GM23338 (cell line): ENCODE data around the gene SOD2. TPM values are rescaled to one million over a fixed set of nuclear protein-coding genes. Genes with fewer than 3 reads are reported as not detected.
A peak's percentile ranks its signal among the peaks of the same experiment; 100 is the strongest.

Source experiments
- ATAC-seq: fragments of 200-7000 bp; cut with Tn5 transposase; 3 replicates; pipeline ENCODE4 v1.9.1; 2020
- DNase-seq: peaks from one replicate; pipeline ENCODE4 v3.0.0-alpha.2; 2015; ENCODE audit warnings: low spot score
- H2AFZ ChIP-seq: fragments of 200-600 bp; sonication (generic); 2 replicates; pipeline ENCODE4 v1.8.0; 2016; ENCODE audit warnings: antibody characterized with exemption, mild to moderate bottlenecking, moderate library complexity
- H3F3A ChIP-seq: fragments of 200-600 bp; sonication (generic); replicated peaks from 2 replicates; pipeline ENCODE4 v1.8.0; 2017; ENCODE audit warnings: antibody characterized with exemption, mixed run types, low read depth
- H3K27ac ChIP-seq: fragments of 200-600 bp; sonication (generic); 2 replicates; pipeline ENCODE4 v1.6.1; 2016; ENCODE audit warnings: low read depth
- H3K27me3 ChIP-seq: fragments of 200-600 bp; sonication (generic); 2 replicates; pipeline ENCODE4 v1.8.0; 2016; ENCODE audit warnings: mild to moderate bottlenecking, mixed run types, moderate library complexity; ENCODE audit not compliant: insufficient read depth
- H3K36me3 ChIP-seq: fragments of 200-600 bp; sonication (generic); 2 replicates; pipeline ENCODE4 v1.8.0; 2016; ENCODE audit warnings: mild to moderate bottlenecking; ENCODE audit not compliant: insufficient read depth
- H3K4me1 ChIP-seq: fragments of 200-600 bp; sonication (generic); 2 replicates; pipeline ENCODE4 v1.8.0; 2016; ENCODE audit warnings: mild to moderate bottlenecking, moderate library complexity; ENCODE audit not compliant: insufficient read depth
- H3K4me2 ChIP-seq: fragments of 200-600 bp; sonication (generic); 2 replicates; pipeline ENCODE4 v1.7.1; 2017; ENCODE audit warnings: mixed run types
- H3K4me3 ChIP-seq: fragments of 200-600 bp; sonication (generic); 2 replicates; pipeline ENCODE4 v1.6.1; 2016; ENCODE audit warnings: mixed run types
- H3K79me2 ChIP-seq: fragments of 200-600 bp; sonication (generic); replicated peaks from 2 replicates; pipeline ENCODE4 v1.8.0; 2017; ENCODE audit warnings: mild to moderate bottlenecking; ENCODE audit not compliant: insufficient read depth
- H3K9me2 ChIP-seq: fragments of 200-600 bp; sonication (generic); 2 replicates; pipeline ENCODE4 v1.8.0; 2017; ENCODE audit not compliant: insufficient read depth
- H4K20me1 ChIP-seq: fragments of 200-600 bp; sonication (generic); replicated peaks from 2 replicates; pipeline ENCODE4 v1.8.0; 2017; ENCODE audit warnings: mild to moderate bottlenecking; ENCODE audit not compliant: insufficient read depth
- H3K27ac Mint-ChIP-seq: 2 replicates; pipeline ENCODE4 v1.8.0; 2020; ENCODE audit warnings: inconsistent platforms, mild to moderate bottlenecking, moderate library complexity, mixed read lengths
- H3K27me3 Mint-ChIP-seq: 3 replicates; pipeline ENCODE4 v1.8.0; 2022; ENCODE audit warnings: low read depth, mild to moderate bottlenecking, moderate library complexity, mixed read lengths, inconsistent platforms; ENCODE audit not compliant: insufficient read depth, poor library complexity
- H3K36me3 Mint-ChIP-seq: 3 replicates; pipeline ENCODE4 v1.8.0; 2021; ENCODE audit warnings: low read depth, mild to moderate bottlenecking, inconsistent platforms, moderate library complexity, mixed read lengths
- H3K4me1 Mint-ChIP-seq: 3 replicates; pipeline ENCODE4 v1.8.0; 2020; ENCODE audit warnings: mild to moderate bottlenecking, inconsistent platforms, mixed read lengths
- H3K4me3 Mint-ChIP-seq: 3 replicates; pipeline ENCODE4 v1.8.0; 2021; ENCODE audit warnings: moderate library complexity, mild to moderate bottlenecking, inconsistent platforms, mixed read lengths
- H3K9me3 Mint-ChIP-seq: 3 replicates; pipeline ENCODE4 v1.8.0; 2020; ENCODE audit warnings: moderate library complexity, mild to moderate bottlenecking, inconsistent platforms, mixed read lengths
- CREB1 ChIP-seq: fragments of 250-450 bp; sonication (Bioruptor Pico); IDR thresholded peaks from 2 replicates; pipeline ENCODE4 v1.5.0; 2020; ENCODE audit warnings: low read depth, mild to moderate bottlenecking, moderate library complexity
- EZH2 ChIP-seq: fragments of 200-600 bp; sonication (generic); IDR thresholded peaks from one replicate; pipeline ENCODE4 v1.8.0; 2017; ENCODE audit warnings: antibody characterized with exemption, mild to moderate bottlenecking, low read depth; ENCODE audit not compliant: unreplicated experiment
- EZH2phosphoT487 ChIP-seq: fragments of 200-600 bp; sonication (generic); IDR thresholded peaks from one replicate; pipeline ENCODE4 v1.8.1; 2018; ENCODE audit warnings: antibody characterized with exemption; ENCODE audit not compliant: unreplicated experiment
- JUNB ChIP-seq: IDR thresholded peaks from one replicate; pipeline ENCODE4 v1.6.1; 2016; ENCODE audit warnings: antibody characterized with exemption; ENCODE audit not compliant: unreplicated experiment
- NANOG ChIP-seq: IDR thresholded peaks from 2 replicates; pipeline ENCODE4 v1.6.1; 2016; ENCODE audit warnings: antibody characterized with exemption, borderline replicate concordance
- POLR2AphosphoS5 ChIP-seq: IDR thresholded peaks from 2 replicates; pipeline ENCODE4 v1.6.1; 2016; ENCODE audit warnings: antibody characterized with exemption, low read depth
- STAT1 ChIP-seq: IDR thresholded peaks from one replicate; pipeline ENCODE4 v1.6.1; 2016; ENCODE audit warnings: antibody characterized with exemption; ENCODE audit not compliant: unreplicated experiment
- ZNF114 ChIP-seq: fragments of 250-450 bp; sonication (Bioruptor Pico); IDR thresholded peaks from 2 replicates; pipeline ENCODE4 v1.5.0; 2020; ENCODE audit warnings: mild to moderate bottlenecking, moderate library complexity
- ZNF331 ChIP-seq: fragments of 250-450 bp; sonication (Bioruptor Pico); IDR thresholded peaks from 2 replicates; pipeline ENCODE4 v1.5.0; 2020; ENCODE audit warnings: low read depth, mild to moderate bottlenecking, moderate library complexity
- polyA plus RNA-seq: library from polyadenylated mRNA; unstranded; fragments of >200 nt; fragmentation: Nextera tagmentation; extraction: Ambion mirVana; gene quantifications from 2 replicates; pipeline ENCODE4 v1.2.1, GENCODE V29; 2016
- total RNA-seq: library from RNA; depleted of rRNA; stranded (reverse); fragments of >200 nt; shearing (Covaris generic); gene quantifications from 2 replicates; pipeline ENCODE4 v1.2.3, GENCODE V29; 2014
- TF ChIP-seq, protein P1 (sequence below): IDR thresholded peaks from 2 replicates; pipeline ENCODE4 v1.6.1; 2016; ENCODE audit warnings: antibody characterized with exemption
- TF ChIP-seq, protein P2 (sequence below), 2 experiments: fragments of 200-600 bp in 1 of 2; sonication (generic) in 1 of 2; conservative IDR thresholded peaks; 2 replicates each; pipeline versions ENCODE4 v1.5.1 to v1.6.1; 2016 to 2017; ENCODE audit warnings: antibody characterized with exemption in 2 of 2, low read depth in 2 of 2, mild to moderate bottlenecking in 2 of 2, moderate library complexity in 1 of 2
- TF ChIP-seq, protein P3 (sequence below): fragments of 250-450 bp; sonication (Bioruptor Pico); IDR thresholded peaks from 2 replicates; pipeline ENCODE4 v1.5.0; 2020; ENCODE audit warnings: mild to moderate bottlenecking, moderate library complexity
- TF ChIP-seq, protein P4 (sequence below): IDR thresholded peaks from one replicate; pipeline ENCODE4 v1.6.1; 2018; ENCODE audit warnings: antibody characterized with exemption; ENCODE audit not compliant: unreplicated experiment

Gene SOD2
- total and polyA plus RNA-seq, 2 experiments from 2014 or later, result 44.1 to 73.0 TPM

DNA sequence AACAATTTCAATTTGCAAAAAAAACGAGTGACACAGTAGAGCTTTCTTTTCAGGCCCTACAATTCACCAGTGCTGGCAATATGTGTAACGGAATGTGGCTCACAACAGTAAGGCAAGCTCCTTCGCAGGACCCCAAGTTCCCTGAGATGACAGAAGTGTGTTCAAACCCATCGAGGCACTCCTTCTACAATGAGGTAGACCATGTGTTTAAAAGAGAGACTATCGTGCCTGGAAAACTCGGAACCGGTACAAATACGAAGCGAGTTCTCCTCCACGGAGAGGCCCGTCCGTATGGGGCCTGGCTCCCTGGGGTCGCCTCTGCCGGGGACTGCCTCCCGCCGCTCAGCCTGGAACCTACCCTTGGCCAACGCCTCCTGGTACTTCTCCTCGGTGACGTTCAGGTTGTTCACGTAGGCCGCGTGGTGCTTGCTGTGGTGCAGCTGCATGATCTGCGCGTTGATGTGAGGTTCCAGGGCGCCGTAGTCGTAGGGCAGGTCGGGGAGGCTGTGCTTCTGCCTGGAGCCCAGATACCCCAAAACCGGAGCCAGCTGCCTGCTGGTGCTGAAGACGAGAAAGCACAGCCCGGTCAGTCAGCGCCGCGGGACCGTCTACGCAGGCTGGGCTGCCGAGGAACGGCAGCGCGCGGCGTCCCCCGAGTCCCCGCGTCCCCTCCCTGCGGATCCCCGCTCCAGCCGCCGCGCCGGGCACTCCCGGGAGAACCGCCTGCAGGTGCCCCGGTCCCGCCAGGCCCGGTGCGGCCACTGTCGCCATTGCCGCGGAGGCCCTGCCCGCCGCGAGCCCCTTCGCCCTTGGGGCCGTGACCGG is 526 bp downstream of the SOD2 start:
- Histone ChIP-seq H2AFZ (peak overlapping the region; percentile 84), H3K4me3 (peak overlapping the region; percentile 95), H3K36me3 (peaks cover 10% of the 10 kb centered on the region; the same call in 1 of the 2 replicates), H3K4me1 (peaks cover 18% of the 10 kb centered on the region), H3K79me2 (peaks cover 51% of the 10 kb centered on the region), H3K27me3 (no peaks in the 10 kb centered on the region), H3K4me2 (peak overlapping the region; percentile 96), H3K9me2 (no peaks in the 10 kb centered on the region), H3F3A (0 out of 2 replicates have a peak, but pooled peaks cover 8% of the 10 kb centered on the region), H4K20me1 (peaks cover 11% of the 10 kb centered on the region; the same call in 1 of the 2 replicates), H3K27ac (0 out of 2 replicates have a peak overlapping the region, but pooled peaks have one; percentile 50)
- Mint-ChIP-seq H3K27ac (peak overlapping the region; percentile 90), H3K4me1 (peaks cover 20% of the 10 kb centered on the region), H3K36me3 (peaks cover 27% of the 10 kb centered on the region), H3K27me3 (peaks cover 11% of the 10 kb centered on the region), H3K4me3 (peak overlapping the region; percentile 94), H3K9me3 (no peaks in the 10 kb centered on the region)
- TF ChIP-seq NANOG (no peak), ZNF114 (CRISPR knock-in tag) (no peak), STAT1 (no peak), EZH2phosphoT487 (no peak), CREB1 (CRISPR knock-in tag) (no peak), JUNB (no peak), ZNF331 (no peak), EZH2 (no peak), POLR2AphosphoS5 (no peak)
- TF ChIP-seq, protein P1, sequence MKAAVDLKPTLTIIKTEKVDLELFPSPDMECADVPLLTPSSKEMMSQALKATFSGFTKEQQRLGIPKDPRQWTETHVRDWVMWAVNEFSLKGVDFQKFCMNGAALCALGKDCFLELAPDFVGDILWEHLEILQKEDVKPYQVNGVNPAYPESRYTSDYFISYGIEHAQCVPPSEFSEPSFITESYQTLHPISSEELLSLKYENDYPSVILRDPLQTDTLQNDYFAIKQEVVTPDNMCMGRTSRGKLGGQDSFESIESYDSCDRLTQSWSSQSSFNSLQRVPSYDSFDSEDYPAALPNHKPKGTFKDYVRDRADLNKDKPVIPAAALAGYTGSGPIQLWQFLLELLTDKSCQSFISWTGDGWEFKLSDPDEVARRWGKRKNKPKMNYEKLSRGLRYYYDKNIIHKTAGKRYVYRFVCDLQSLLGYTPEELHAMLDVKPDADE, result no peak
- TF ChIP-seq, protein P2, sequence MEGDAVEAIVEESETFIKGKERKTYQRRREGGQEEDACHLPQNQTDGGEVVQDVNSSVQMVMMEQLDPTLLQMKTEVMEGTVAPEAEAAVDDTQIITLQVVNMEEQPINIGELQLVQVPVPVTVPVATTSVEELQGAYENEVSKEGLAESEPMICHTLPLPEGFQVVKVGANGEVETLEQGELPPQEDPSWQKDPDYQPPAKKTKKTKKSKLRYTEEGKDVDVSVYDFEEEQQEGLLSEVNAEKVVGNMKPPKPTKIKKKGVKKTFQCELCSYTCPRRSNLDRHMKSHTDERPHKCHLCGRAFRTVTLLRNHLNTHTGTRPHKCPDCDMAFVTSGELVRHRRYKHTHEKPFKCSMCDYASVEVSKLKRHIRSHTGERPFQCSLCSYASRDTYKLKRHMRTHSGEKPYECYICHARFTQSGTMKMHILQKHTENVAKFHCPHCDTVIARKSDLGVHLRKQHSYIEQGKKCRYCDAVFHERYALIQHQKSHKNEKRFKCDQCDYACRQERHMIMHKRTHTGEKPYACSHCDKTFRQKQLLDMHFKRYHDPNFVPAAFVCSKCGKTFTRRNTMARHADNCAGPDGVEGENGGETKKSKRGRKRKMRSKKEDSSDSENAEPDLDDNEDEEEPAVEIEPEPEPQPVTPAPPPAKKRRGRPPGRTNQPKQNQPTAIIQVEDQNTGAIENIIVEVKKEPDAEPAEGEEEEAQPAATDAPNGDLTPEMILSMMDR (conservative IDR thresholded peaks at IDR 0.05; ENCODE audit: low read depth in 2 of 2), result no peak
- TF ChIP-seq, protein P3, sequence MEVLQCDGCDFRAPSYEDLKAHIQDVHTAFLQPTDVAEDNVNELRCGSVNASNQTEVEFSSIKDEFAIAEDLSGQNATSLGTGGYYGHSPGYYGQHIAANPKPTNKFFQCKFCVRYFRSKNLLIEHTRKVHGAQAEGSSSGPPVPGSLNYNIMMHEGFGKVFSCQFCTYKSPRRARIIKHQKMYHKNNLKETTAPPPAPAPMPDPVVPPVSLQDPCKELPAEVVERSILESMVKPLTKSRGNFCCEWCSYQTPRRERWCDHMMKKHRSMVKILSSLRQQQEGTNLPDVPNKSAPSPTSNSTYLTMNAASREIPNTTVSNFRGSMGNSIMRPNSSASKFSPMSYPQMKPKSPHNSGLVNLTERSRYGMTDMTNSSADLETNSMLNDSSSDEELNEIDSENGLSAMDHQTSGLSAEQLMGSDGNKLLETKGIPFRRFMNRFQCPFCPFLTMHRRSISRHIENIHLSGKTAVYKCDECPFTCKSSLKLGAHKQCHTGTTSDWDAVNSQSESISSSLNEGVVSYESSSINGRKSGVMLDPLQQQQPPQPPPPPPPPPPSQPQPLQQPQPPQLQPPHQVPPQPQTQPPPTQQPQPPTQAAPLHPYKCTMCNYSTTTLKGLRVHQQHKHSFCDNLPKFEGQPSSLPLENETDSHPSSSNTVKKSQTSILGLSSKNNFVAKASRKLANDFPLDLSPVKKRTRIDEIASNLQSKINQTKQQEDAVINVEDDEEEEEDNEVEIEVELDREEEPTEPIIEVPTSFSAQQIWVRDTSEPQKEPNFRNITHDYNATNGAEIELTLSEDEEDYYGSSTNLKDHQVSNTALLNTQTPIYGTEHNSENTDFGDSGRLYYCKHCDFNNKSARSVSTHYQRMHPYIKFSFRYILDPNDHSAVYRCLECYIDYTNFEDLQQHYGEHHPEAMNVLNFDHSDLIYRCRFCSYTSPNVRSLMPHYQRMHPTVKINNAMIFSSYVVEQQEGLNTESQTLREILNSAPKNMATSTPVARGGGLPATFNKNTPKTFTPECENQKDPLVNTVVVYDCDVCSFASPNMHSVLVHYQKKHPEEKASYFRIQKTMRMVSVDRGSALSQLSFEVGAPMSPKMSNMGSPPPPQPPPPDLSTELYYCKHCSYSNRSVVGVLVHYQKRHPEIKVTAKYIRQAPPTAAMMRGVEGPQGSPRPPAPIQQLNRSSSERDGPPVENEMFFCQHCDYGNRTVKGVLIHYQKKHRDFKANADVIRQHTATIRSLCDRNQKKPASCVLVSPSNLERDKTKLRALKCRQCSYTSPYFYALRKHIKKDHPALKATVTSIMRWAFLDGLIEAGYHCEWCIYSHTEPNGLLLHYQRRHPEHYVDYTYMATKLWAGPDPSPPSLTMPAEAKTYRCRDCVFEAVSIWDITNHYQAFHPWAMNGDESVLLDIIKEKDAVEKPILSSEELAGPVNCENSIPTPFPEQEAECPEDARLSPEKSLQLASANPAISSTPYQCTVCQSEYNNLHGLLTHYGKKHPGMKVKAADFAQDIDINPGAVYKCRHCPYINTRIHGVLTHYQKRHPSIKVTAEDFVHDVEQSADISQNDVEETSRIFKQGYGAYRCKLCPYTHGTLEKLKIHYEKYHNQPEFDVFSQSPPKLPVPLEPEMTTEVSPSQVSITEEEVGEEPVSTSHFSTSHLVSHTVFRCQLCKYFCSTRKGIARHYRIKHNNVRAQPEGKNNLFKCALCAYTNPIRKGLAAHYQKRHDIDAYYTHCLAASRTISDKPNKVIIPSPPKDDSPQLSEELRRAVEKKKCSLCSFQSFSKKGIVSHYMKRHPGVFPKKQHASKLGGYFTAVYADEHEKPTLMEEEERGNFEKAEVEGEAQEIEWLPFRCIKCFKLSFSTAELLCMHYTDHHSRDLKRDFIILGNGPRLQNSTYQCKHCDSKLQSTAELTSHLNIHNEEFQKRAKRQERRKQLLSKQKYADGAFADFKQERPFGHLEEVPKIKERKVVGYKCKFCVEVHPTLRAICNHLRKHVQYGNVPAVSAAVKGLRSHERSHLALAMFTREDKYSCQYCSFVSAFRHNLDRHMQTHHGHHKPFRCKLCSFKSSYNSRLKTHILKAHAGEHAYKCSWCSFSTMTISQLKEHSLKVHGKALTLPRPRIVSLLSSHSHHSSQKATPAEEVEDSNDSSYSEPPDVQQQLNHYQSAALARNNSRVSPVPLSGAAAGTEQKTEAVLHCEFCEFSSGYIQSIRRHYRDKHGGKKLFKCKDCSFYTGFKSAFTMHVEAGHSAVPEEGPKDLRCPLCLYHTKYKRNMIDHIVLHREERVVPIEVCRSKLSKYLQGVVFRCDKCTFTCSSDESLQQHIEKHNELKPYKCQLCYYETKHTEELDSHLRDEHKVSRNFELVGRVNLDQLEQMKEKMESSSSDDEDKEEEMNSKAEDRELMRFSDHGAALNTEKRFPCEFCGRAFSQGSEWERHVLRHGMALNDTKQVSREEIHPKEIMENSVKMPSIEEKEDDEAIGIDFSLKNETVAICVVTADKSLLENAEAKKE (CRISPR knock-in tag), result no peak
- TF ChIP-seq, protein P4, sequence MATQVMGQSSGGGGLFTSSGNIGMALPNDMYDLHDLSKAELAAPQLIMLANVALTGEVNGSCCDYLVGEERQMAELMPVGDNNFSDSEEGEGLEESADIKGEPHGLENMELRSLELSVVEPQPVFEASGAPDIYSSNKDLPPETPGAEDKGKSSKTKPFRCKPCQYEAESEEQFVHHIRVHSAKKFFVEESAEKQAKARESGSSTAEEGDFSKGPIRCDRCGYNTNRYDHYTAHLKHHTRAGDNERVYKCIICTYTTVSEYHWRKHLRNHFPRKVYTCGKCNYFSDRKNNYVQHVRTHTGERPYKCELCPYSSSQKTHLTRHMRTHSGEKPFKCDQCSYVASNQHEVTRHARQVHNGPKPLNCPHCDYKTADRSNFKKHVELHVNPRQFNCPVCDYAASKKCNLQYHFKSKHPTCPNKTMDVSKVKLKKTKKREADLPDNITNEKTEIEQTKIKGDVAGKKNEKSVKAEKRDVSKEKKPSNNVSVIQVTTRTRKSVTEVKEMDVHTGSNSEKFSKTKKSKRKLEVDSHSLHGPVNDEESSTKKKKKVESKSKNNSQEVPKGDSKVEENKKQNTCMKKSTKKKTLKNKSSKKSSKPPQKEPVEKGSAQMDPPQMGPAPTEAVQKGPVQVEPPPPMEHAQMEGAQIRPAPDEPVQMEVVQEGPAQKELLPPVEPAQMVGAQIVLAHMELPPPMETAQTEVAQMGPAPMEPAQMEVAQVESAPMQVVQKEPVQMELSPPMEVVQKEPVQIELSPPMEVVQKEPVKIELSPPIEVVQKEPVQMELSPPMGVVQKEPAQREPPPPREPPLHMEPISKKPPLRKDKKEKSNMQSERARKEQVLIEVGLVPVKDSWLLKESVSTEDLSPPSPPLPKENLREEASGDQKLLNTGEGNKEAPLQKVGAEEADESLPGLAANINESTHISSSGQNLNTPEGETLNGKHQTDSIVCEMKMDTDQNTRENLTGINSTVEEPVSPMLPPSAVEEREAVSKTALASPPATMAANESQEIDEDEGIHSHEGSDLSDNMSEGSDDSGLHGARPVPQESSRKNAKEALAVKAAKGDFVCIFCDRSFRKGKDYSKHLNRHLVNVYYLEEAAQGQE, result no peak
- ATAC-seq (peak; percentile 35), DNase-seq (peak; percentile 51)
